Limb (tissue), 2 donors: ENCODE data around the gene IRX3.
A peak's percentile ranks its signal among the peaks of the same experiment; 100 is the strongest.

ENCODE experiments used
- DNase-seq, 2 donors: peaks; one replicate each; pipeline ENCODE4 v3.0.0-alpha.2; 2016; ENCODE audit errors: extremely low spot score in 2 of 2

Gene IRX3

GRCh38 chr16:54286366-54287130 is at the start of gene IRX3:
TSS of gene IRX3 (minus strand) at chr16:54286787. CDS start at chr16:54286050, 737 bp downstream.
- peak; percentile 80 to 84 for DNase-seq

- no peak for DNase-seq
These were observed 48.6 kb upstream of the IRX3 start for GRCh38 chr16:54335230-54335629.

- no peak for DNase-seq
These were observed 47.6 kb upstream of the IRX3 start for GRCh38 chr16:54334208-54334607.

GRCh38 chr16:54331241-54332002 is 44.8 kb upstream of the IRX3 start:
- DNase-seq: no peak

GRCh38 chr16:54327609-54328008 is 41.0 kb upstream of the IRX3 start:
- no peak for DNase-seq

- no peak for DNase-seq
These were observed 39.7 kb upstream of the IRX3 start for GRCh38 chr16:54326266-54326662.

- no peak for DNase-seq
These were observed 39.2 kb upstream of the IRX3 start for GRCh38 chr16:54325616-54326265.

GRCh38 chr16:54324716-54325115 is 38.1 kb upstream of the IRX3 start:
- no peak for DNase-seq

GRCh38 chr16:54320697-54321340 is 34.2 kb upstream of the IRX3 start:
- DNase-seq: no peak

GRCh38 chr16:54318941-54319340 is 32.4 kb upstream of the IRX3 start:
- no peak for DNase-seq

- no peak for DNase-seq
These were observed 30.6 kb upstream of the IRX3 start for GRCh38 chr16:54317101-54317611.

GRCh38 chr16:54316095-54316889 is 29.7 kb upstream of the IRX3 start:
- DNase-seq: no peak

GRCh38 chr16:54313789-54314188 is 27.2 kb upstream of the IRX3 start:
- DNase-seq: no peak

GRCh38 chr16:54312502-54312991 is 26.0 kb upstream of the IRX3 start:
- no peak for DNase-seq

GRCh38 chr16:54309341-54309740 is 22.8 kb upstream of the IRX3 start:
- no peak for DNase-seq

- DNase-seq: no peak
These were observed 18.5 kb upstream of the IRX3 start for GRCh38 chr16:54305080-54305479.

- no peak for DNase-seq
These were observed 17.0 kb upstream of the IRX3 start for GRCh38 chr16:54303613-54304012.

GRCh38 chr16:54297154-54297553 is 10.6 kb upstream of the IRX3 start:
- no peak for DNase-seq

GRCh38 chr16:54296543-54296942 is 10.0 kb upstream of the IRX3 start:
- DNase-seq: no peak

GRCh38 chr16:54291656-54292487 is 5.3 kb upstream of the IRX3 start:
- peak in 1 of 2 donors; percentile 31 for DNase-seq
